GM21717 (cell line): ENCODE data around the gene RPRD1B.

Experiments used
- ATAC-seq: cut with Tn5 transposase; IDR thresholded peaks from one replicate; pipeline ENCODE4 v1.9.1; 2021; ENCODE audit warnings: mild to moderate bottlenecking, moderate library complexity; ENCODE audit not compliant: unreplicated experiment

Gene RPRD1B

GRCh38 chr20:38072898-38073297 lies 39.4 kb downstream of the RPRD1B start:
- ATAC-seq = no peak

GRCh38 chr20:38073307-38074071 lies 39.9 kb downstream of the RPRD1B start:
- no peak for ATAC-seq

DNA sequence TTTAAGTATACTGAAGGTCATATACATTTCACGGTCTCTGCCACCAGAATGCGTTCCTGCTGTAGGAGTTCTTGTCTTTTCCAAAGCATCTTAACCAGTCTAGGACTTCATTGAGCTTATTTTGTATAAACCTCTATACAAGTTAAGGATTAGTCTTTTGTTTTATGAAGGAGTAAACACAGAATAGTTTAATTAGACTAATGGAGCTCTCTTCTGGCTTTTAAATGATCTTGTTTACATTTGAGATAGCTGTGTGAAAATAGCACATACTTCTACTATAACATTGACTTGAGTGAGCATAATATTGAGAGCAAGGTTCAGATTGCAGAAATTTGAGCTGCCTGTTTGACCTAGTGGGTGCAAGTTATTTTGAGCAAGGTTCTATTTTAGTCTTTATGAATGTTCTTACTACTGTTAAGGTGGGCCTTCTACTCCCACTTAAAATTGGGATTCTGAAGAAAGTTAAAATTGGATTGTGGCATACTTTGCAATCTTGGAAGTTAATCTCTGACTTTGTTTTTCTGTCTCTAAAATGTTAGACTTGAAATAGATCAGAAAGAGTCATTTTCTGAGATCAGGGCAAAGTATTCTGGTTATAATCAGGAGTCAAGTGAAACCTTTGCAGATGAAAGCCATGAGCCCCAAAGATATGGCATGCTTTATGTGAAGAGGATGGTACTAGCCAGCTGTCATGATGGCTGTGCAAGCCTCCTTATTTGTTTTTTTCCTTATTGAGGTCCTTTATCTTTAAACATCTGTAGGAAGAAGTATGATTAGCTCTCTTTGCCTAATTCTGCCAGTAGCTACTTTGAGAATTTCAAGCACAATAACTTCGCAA lies 41.8 kb downstream of the RPRD1B start:
- no peak for ATAC-seq

DNA sequence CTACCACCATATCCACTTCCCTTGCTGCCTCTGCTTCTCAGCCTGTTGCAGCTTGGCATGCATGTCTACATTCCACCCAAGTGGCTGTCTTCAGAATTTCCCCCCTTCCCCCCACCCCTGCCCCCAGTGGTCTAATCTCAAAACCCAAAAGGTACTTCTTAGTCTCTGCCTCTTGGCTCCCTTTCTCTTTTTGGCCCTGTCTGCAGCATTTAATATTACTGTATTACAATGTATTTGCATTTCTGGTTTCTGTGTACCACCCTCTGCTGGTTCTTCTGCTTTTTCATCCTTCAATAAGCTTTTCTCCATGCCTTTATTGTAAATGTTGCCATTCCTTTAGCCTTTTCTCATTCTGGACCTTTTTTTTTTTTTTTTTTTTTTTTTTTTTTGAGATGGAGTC lies 43.0 kb downstream of the RPRD1B start:
- no peak for ATAC-seq

DNA sequence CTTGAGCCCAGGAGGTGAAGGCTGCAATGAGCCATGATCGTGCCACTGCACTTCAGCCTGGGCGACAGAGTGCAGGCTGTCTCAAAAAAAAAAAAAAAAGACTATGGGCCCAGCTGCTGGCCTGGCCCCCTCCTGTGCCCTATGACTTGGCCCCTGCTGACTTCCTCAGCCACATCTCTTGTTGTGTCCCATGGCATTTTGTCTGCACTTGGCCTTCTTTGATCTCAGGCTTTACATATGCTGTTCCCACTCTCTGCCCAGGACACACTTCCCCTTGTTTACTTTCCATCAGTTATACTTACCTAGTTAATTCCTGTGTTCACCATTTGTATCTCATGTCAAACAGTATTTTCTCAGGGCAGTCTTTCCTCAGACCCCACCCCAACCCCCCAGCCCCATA lies 44.5 kb downstream of the RPRD1B start:
- ATAC-seq = no peak

DNA sequence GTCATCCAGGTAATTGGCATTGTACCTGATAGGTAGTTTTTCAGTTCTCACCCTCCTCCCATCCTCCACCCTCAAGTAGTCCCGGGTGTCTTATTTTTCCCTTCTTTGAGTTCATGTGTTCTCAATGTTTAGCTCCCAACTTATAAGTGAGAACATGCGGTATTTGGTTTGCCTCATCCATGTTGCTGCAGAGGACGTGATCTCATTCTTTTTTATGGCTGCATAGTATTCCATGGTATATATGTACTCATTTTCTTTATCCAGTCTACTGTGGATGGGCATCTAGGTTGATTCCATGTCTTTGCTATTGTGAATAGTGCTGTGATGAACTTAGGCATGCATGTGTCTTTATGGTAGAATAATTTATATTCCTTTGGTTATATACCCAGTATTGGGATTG lies 45.8 kb downstream of the RPRD1B start:
- no peak for ATAC-seq

GRCh38 chr20:38081575-38081974 lies 48.0 kb downstream of the RPRD1B start:
- ATAC-seq = no peak

DNA sequence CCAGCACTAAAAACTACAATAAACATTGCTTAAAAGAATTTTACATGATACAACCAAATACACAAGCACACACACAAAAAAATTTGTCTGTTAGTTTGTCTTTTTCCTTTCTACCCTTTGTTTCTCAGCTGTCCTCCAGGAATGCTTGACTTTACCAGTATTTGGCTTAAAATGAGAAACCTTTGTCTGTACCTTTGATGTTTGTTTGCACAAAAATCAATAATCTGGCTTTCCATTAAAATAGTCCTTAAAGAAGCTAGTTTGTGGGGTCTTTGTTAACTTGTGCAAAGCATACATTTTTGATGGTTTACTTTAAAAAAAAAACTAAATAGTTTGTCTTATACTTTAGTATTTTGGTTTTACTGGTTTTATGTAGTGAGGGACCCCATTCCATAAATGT lies 49.3 kb downstream of the RPRD1B start:
- no peak for ATAC-seq

DNA sequence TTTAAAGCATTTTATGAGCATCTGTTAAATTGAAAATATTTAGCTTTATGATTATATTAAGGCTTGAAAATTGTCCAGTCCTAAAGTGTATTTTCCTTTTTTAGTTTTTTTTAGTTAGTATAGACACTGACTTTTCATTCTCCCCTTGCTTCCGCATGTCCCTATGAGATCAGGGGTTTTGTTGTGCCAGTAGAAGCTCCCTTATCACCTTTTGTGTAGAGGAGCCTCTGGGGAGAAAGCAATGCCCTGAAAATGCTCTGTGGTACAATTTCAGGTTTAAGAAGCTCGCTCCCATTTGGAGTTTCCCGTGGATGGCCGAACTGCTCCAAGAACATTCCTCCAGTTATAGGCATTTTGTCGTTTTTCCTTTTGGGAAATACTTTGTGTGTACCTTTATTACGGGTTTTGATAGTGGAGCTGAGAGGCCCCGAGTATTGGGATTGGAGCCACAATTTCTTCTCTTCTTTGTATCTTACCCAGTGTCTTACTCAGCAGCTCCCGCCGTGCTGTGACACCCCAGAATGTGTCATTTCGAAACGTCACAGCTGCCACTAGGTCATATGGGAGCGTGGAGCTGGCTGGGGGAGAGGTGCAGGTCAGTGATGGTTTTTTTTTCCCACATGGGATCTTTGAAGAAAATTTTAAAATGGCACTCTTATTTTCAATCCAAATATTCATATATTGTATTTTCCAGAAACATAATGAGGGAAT lies 49.9 kb downstream of the RPRD1B start:
- no peak for ATAC-seq

GRCh38 chr20:38084425-38084951 lies 50.9 kb downstream of the RPRD1B start:
- no peak for ATAC-seq

- no peak for ATAC-seq
Observed at GRCh38 chr20:38085026-38085425, 51.5 kb downstream of the RPRD1B start.

DNA sequence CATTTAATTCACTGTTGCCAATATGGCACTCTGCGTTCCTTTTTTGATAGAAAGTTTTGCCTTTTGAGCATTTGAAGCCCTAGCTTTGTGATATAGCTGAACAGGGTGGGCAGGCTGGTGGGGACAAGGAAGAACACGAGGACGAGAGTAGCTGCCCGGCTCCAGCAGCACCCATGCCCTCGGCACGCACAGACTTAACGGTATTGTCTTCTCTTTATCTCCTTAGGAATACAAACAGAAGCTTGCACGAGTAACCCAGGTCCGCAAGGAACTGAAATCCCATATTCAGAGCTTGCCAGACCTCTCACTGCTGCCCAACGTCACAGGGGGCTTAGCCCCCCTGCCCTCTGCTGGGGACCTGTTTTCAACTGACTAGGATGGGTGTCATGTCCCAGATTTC lies 56.0 kb downstream of the RPRD1B start:
- no peak for ATAC-seq

DNA sequence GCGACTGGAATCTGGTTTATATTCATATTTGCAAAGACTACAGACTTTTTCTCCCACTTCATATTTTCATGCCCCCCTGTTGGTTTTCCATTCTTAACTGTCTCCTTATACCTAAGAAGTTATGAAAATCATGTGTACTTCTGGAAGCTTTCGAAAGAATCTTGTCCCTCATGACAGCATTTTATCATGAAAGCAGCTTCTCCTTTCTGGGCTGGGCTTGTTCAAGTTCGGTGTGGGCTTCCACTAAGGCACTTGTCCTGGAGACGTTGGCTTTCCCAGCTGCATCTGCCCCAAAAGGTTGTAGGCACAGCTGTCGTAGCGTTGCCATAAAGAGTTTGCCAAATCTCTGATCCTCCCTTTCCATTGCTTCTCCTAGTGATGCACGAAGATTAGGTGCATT lies 56.5 kb downstream of the RPRD1B start:
- no peak for ATAC-seq

- ATAC-seq = no peak
Observed at GRCh38 chr20:38091441-38092216, 58.1 kb downstream of the RPRD1B start.

- ATAC-seq = no peak
Observed at GRCh38 chr20:38092260-38092857, 58.8 kb downstream of the RPRD1B start.

DNA sequence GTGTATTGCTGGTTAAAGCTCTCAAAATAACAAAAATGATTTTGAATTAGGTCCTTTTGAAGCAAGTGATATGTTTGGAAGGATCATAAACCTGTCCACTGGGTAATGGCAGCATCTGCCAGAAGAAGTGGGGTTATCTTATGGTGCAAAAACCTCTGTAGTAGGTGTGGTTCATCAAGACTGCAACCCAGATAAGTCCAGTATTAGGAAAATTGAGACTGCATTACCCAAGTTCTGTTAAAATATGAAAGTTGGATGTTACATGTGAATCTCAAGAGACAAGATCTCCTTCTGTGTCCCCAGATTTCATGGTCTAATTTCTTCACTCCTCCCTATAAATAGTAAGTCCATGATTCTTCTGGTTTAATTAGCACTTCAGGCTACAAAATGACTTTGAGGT lies 59.4 kb downstream of the RPRD1B start:
- ATAC-seq = no peak

GRCh38 chr20:38093641-38094077 lies 60.1 kb downstream of the RPRD1B start:
- ATAC-seq = no peak

DNA sequence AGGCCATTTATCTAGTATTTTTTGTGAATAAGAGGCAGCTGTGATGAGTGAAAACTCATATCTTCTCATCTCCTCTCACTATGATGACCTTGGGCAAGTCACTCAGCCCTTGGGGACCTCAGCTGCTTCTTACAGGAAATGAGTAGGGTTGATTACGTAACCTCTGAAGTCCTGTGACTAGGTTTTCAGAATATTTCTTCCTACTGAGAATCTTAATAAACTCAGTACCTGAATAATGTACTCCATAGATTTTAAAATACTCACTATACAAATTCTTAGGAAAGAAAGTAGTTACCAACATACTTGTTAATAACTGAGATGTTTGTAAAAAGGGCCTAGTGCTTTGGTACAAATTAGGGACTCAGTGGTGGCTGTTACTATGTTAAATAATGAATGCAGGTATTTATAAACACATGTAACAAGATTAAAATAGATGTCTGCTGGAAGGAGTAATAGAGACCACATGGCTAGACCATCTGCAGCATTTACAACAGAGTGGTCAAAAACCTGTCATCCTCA lies 60.9 kb downstream of the RPRD1B start:
- ATAC-seq = peak; percentile 56

- ATAC-seq = no peak
Observed at GRCh38 chr20:38095017-38095686, 61.6 kb downstream of the RPRD1B start.
